Ramos (cell line): ENCODE results near the gene LAMTOR1.

Experiments
- in situ Hi-C: fragments of 300-500 bp; cut with MboI; formaldehyde crosslinking; loops from one replicate; pipeline ENCODE4 v1.14.3; 2022; ENCODE audit warnings: low sequenced_read_pairs; ENCODE audit not compliant: unreplicated experiment

The LAMTOR1 gene

DNA sequence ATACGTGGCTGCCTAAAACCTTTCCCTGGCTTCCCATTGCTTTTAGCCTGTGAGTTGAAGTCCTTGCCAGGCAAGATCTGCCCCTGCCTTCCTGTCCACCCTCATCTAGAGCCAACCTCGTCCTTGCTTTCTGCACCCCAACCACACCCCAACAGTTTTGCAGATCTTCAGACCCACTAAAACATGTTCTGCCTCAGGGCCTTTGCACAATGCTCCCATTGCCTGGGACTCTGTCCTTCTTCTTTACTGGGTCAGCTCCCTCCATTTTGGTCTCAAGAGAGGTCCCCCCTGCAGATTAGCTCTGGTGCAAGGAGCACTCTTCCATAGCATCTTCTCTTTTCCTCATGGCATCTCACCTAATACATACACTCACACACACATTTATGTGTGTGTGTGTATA, 17.8 kb upstream of the LAMTOR1 start:
- in situ Hi-C loops: no loop called here

DNA sequence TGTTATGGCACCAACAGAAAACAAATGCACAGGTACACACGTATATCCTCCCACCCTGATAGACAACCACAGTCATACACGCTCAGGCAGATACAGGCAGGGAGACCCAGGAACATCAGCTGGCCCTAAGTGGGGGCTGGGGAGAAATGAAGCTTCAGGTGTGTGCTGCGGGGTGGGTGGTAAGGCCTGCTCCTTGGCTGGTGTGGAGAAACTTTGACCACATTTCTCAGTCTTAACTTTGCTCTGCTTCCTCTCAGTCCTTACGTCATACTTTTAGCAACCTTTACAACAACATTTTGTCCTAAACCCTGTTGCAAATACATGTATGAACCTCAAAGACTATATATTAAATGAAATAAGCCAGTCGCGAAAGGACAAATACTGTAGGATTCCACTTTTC, 16.1 kb upstream of the LAMTOR1 start:
- in situ Hi-C loops: no loop called here

DNA sequence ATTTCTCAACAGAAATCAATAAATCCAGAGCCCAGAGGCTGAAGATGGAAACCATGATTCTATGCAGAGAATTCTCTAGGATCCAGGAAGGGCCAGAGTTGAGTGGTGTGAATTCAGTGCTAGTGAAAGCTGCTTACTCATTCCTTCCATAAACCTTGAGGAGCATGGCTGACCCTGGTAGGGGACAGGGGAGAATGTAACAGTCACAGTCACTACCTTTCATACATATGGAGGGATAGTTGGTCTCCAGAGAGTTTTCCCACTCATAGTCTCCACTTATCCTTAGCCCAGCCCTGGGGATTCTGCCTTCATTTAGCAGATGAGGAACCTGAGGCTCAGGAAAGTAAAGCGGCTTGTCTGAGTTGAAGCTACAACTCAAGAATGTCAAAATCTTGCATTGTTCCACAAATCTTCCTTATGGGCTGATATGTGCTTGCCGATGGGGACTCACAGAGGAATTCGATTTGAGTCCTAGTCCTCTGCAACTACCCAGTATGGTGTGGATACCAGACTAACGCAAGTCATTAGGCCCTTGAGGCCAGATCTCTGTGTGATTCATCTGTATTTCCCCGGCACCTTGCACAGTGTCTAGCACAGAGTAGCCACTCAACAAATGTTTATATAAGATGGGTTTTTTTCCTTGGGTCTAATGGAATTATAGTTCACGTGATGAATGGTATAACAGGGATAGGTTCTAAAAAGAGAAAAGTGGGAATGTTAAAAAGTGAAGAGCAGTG, 13.1 kb upstream of the LAMTOR1 start:
- in situ Hi-C loops: no loop called here

DNA sequence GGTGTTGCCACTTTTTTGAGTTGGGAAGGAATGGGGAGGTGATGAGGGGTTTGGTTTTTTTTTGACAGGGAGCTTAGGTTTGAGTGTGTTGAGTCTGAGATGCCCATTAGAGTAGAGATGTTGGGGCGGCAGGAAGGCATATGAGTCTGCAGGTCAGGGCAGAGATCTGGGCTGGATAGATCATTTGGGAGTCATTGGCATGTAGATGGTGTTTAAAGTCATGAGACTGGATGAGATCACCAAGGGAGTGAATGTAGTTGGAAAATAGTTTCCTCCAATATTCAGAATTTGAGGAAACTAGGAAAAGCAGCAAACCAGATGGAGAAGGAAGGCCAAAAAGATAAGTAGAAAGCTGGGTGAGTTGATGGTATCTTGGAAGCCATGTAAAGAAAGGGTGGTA, 11.5 kb upstream of the LAMTOR1 start:
- in situ Hi-C loops: no loop called here

DNA sequence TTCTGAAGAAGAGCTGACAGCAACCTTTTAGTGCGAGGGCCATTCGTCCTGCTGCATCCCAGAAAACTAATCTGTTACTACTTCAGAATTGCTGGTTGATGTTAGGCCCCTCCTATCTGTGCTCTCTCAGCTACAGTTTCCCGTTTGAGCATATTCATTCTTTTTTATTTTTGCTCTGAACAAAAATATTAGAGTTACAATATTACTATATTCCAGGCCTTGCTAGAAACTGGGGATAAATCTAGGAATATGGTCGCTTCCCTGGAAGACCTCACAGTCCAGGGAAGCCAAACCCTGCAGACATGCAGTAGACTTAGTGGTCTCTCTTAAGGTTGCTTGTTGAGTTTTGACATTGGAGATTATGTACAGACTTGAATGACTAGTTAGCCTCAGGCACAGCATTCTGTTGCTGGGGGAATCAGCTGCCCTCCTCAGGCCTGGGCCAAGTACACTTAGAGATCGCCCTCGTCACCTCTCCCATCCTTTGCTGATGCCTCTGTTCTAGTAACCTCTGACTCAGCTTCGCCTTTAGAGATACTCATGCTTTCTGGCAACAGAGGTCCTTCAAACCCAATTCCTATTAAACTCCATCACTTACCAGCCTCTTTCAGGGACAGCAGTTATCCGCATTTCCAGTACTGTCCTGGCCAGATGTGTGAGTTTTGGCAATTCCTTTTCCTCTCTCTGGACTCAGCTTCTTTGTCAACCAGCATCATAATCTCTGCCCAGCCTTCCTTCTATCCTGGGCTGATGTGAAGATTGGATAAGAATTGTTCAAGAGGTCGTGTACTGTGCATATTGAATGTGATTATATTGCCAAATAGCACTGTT, 10.1 kb upstream of the LAMTOR1 start:
- in situ Hi-C loops: no loop called here

DNA sequence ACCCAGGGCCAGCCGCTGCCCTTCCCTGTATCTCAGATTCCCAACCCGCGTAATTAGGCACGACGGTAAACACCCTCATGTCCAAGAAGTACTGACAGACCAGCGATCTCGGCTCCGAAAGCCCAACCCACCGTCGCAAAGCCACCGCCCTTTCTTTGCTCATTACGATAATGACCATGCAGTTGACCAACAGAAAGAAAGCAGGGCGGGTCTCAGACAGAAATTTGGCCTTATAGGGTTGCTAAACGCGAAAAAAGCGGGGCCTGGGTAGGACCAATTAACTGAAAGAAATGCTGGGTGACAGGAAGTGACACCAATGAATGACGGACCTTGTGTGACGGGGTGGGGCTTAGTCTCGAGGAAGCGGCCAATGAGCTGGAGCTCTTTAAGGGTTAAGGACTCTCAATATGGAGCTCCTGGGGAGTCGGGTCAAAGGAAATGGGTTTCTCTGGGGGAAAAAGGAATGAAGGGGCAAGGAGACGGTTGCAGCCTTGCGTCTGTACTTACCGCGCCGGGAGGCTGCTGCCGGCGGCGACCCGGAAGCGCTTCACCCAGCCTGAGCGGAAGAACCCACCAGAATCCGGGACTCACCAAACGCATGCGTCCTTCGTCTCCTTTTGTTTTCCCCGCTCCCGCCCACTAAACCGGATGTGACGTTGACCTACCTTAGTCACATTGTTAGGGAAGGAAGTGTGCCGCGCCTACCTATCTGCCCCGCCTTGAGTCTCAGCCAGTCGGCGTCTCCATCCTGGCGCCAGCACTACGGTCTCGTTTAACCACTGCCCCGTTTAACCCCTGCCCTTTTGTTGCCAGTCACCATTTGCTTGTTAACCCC, 9.3 kb upstream of the LAMTOR1 start, which contains the start of gene ANAPC15:
ANAPC15 (minus strand) TSS at position 553 of the 835 bp plus-strand sequence. CDS start 1,419 bp downstream, outside the sequence.
- in situ Hi-C loops: no loop called here

DNA sequence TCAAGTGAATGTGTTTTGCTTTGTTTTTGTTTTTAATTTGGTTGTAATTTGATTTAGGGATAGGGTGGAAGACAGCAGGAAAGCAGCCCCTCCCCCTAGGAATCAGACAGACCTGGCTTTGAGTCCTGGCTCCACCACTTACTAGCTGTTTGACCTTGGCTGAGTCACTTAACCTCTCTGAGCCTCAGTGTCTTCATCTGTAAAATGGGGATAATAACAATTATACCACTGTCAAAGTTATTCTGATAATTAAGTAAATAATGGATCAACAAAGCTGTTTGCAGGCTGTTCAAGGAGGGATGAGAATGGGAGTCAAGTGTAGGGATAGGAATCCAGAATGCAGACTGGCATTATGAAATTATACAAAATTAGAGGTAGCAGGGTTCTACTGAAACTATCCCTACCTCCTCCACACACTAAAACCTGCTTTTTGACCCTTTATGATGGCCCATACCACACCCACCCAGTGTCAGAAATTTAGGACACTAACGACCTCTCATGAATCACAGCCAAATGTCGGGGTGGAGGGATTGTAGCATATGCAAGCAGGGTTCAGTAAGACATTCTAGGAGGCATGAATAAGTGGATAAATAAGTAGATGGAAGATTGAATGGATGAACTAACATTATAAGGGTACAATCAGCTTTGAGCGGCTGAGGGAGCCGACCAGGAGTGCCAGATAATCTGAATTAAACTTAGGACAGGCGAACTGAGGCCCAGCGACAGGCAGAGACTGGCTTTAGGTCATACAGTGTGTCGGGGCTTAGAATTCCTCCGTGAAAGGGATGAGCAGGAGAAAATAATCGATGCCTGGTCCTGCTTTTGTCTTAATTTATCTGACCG, 8.4 kb upstream of the LAMTOR1 start:
- in situ Hi-C loops: no loop called here

DNA sequence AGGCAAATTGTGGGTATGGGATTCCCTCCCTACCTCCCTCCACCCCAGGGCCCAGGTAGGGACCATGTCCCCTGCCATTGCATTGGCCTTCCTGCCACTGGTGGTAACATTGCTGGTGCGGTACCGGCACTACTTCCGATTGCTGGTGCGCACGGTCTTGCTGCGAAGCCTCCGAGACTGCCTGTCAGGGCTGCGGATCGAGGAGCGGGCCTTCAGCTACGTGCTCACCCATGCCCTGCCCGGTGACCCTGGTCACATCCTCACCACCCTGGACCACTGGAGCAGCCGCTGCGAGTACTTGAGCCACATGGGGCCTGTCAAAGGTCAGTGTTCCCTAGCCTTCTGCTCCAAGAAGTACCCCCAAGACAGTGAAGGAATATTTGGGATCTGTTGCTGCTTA, 2.8 kb upstream of the LAMTOR1 start, which contains the start of gene TOMT:
TOMT (plus strand) TSS at position 37 of the 400 bp plus-strand sequence; CDS start at position 65, 28 bp downstream.
- in situ Hi-C loops: no loop called here

DNA sequence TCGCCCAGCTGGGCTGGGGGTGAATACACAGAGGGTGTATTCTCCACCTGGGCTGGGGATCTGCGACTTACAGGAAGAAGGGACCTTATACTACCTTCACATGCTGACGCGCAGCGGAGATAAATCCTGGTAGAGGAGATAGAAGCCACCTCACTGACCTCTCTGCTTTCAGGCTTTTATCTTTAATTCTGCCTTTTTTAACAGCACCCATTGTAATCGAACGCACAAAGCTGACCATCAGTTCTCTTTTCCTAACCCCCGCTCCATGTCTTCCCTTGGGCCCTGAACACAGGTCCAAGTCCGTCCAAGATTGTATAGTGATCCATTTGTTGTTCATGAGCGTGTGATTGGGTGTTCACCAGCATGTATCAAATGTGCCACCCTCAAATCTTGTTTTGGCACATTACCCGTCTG, 664 bp upstream of the LAMTOR1 start:
- in situ Hi-C loops: no loop called here

DNA sequence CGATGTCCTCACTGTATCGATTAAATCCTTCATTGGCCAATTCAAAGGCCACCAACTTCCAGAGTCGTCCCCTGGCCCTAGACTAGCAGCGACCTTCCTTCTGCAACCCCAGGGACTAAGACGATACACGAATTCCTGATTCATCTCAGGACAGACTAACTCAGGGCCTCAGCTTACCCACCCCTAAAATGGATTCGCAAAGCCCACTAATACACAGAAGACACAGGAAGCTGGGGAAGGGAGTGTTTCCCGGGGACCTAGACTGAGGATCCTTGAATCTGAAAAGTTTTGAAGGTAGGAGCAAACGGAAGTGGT, 509 bp downstream of the LAMTOR1 start:
- in situ Hi-C loops: no loop called here

DNA sequence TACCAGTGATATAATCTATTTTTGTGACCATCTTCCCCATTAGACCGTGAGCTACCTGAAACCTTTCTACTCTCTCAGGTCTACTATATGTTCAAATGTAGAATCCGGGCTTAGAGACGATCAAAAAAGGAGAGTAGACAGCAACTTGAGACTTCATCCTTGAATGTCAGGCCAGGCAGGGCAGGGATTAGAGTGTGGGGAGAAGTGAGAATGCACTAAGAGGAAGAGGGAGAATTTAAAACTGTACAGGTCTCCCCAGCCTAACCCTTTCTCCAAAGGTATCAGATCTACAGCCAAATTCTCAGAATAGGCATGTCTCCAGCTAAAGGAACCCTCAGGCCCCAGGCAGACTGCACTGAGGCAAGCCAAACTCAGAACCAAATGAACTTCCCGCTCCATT, 935 bp downstream of the LAMTOR1 start:
- in situ Hi-C loops: no loop called here

DNA sequence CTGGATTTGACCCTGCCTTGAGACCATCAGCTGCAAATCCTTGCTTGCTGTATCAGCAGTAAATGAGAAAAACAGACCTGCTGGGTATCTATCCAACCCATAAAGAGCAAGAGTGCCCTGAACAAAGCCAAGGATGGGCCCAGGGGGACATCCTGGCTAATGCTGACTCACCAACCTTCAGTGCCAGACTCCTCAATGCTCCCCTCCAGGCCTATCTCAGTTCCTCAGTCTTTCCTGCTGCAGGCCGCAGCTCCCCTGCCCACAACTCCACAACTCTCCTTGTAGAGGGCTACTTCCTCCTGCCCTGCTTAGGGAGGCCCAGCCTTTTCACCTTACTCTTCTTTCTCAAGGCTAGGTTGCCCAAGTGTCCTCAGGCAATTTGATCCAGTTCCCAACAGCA, 2.6 kb downstream of the LAMTOR1 start:
- in situ Hi-C loops: no loop called here

DNA sequence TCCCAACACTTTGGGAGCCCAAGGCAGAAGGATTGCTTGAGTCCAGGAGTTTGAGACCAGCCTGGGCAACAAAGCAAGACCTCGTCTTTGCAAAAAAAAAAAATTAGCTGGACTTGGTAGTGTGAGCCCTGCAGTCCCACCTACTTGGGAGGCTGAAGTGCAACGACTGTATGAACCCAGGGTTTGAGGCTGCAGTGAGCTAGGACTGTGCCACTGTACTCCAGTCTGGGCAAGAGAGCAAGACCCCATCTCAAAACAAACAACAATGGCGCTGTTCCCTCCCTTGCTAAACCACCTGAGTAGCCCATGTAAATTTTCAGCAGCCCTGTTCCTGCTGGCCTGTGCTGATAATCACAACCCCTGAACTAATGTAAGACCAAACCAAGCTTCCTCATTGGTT, 3.1 kb downstream of the LAMTOR1 start:
- in situ Hi-C loops: no loop called here

DNA sequence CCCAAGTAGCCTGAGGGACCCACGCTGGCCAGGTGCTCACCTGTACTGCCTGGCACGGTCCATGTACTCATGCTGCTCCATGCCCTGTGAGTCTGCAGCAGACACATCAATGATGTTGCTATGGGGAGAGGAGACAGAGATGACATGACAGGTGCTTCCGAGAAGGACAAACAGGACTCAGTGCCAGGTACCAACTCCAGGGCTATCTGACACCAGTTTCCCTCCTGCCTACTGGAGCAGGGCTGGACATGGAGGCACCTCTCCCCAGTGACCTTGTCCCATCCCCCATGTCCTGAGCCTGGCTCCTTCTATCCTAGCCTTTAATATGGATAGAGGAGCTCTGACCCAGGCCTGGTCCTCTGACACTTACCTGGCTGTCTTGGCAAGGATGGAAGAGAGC, 4.4 kb downstream of the LAMTOR1 start:
- in situ Hi-C loops: no loop called here

DNA sequence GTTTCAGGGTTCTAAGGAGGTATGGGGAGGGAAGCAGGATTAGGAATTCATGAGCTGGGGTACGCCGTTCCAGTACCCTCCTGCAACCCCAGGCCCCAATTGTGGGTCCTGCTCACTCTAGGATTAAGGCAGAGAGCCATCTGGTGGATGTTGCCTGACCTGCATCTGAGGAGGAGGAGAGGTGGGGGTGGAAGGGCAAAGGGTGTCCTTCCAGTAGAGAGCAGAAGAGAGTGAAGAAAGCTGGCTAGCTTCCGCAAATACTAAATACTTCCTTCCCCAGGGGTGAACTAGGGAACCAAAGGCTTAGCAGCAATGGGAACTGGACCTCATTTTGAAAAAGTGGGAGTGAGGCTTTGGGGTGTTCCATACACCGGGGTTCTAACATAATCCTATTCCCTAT, 11.8 kb downstream of the LAMTOR1 start:
- in situ Hi-C loops: loop anchor here (5.0 kb wide), 1 partner anchor 64 kb away; no protein-coding TSS in a partner anchor

DNA sequence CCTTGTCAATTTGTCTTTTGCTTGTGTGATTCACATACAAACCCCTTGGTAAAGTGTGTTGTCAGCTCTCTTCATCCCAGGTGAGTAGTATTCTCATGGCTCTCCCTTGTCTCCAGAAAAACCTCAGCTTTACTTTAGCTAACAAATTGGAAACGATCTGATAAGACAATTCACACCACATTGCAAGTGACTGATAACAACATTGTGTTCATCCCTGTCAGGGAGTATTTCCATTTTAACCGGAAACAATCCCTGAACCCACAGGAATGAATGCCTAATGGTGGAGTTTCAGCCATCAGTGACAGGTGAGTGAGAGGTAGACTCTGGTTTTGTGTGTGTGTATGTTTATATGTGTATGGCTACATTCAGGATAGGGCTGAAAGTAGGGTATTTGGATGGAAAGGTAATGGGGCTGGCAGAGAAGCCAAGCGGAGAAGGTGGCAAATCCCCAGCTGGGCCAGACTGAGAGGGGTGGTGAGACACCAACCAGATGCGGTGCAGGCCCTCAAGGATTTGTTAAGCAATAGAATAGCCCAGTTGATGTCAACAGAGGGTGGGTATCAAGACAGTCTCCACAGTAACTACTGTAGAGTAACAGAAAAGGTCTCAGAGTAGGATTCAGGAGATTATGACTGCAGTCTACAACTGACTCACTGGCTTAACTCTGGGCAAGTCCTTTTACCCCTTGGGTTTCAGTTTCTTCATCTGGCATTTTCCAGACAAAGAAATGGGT, 14.9 kb downstream of the LAMTOR1 start:
- in situ Hi-C loops: no loop called here

DNA sequence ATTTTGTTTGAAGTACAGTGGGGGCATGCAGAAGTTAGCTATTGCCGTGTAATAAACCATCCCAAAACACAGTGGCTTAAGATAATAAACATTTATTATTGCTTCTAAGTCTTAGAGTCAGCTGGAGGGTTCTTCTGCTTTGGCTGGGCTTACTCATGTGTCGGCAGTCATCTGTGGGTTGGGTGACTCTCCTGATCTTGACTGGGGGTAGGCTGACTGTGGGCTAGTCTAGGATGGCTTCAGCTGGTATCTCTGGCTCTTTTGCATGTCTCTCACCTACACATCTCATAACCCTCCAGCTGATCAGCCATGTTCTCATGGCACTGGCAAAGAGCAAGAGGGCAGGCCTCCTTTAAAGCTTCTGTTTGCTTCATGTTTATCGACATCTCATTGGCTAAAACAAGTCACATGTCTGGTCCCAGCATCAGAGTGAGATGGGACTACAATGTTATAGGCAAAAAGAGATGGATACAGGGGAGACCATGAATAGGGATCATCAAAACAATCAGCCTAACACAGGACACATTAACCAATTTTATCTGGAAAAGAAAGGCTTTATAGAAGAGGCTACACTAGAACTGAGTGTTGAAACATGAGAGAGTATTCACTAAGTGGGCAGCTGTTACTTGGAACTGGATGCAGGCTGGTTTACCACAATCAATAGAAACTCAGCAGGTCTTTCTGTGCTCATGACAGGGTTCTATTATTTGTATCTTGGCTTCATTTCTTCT, 17.3 kb downstream of the LAMTOR1 start:
- in situ Hi-C loops: no loop called here

DNA sequence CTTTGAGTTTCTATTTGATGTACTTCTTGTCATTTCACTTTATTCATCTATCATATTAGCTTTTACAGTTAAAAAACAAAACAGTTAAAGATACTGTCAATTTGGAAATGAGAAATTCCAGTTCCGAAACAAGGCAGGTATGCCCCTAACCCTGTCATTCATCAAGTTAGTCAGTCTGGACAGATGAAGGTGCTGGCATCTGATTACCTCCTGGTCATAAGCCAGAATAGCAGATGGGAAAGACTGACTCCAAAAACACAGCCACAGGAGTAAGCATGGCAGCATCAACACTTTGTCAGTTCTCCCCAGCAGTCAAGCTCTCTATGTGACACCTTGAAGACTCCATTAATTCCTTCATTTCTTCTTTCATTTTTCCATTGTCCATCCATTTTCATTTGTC, 18.1 kb downstream of the LAMTOR1 start:
- in situ Hi-C loops: no loop called here

DNA sequence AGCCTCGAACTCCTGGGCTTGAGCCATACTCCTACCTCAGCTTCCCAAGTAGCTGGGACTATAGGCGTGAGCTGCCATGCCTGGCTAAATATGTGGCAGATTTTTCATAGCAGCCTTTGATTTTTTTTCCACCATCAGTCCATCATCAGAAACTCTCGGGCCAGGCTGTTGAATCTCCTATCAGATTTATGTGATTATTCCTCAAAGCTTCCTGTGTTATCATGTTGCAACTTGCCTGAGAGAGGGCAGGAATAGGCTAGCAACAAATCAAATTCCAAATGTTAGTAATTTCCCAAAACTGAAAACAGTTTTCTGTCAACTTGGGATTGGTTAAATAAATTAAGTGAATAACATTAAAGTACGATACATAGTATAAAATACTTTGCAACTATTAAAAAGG, 19.0 kb downstream of the LAMTOR1 start:
- in situ Hi-C loops: no loop called here
